IMR-90 (cell line): ENCODE results near the gene TDRD5. TPM values are rescaled to one million over a fixed set of nuclear protein-coding genes. Genes with fewer than 3 reads are reported as not detected.

Experiments
- ATAC-seq: fragments of 200-7000 bp; cut with Tn5 transposase; 2 replicates; pipeline ENCODE4 v1.9.1; 2020; ENCODE audit warnings: low read depth, mild to moderate bottlenecking, moderate library complexity
- BruUV-seq: library from RNA; stranded (reverse); fragments of 400-500 nt; replicated peaks from 2 replicates; lab custom pipeline; 2021; lab: Mats Ljungman, UMichigan
- CTCF ChIA-PET: fragments of 300-600 bp; formaldehyde crosslinking; extraction: SDS; loops from one replicate; lab custom pipeline; 2021; ENCODE audit warnings: antibody characterized with exemption; lab: Yijun Ruan, JAX
- POLR2A ChIA-PET: fragments of 300-600 bp; sonication (Branson Sonifier 250); formaldehyde crosslinking; loops from one replicate; lab custom pipeline; 2022; ENCODE audit warnings: antibody characterized with exemption; ENCODE audit not compliant: unreplicated experiment; lab: Charles Lee
- DNase-seq: peaks from one replicate; pipeline ENCODE4 v3.0.0; 2013
- H2AFZ ChIP-seq: replicated peaks from 2 replicates; pipeline ENCODE3; 2013; ENCODE audit warnings: low read length, mild to moderate bottlenecking; ENCODE audit not compliant: poor library complexity
- H2AK5ac ChIP-seq: 2 replicates; pipeline ENCODE4 v1.6.1; 2013; ENCODE audit warnings: low read depth, low read length, inconsistent platforms
- H2AK9ac ChIP-seq: replicated peaks from 2 replicates; pipeline ENCODE3; 2013; ENCODE audit warnings: mild to moderate bottlenecking, low read depth, low read length, moderate library complexity; ENCODE audit not compliant: poor library complexity
- H2BK120ac ChIP-seq: 2 replicates; pipeline ENCODE4 v1.6.1; 2013; ENCODE audit warnings: low read depth, low read length, inconsistent platforms
- H2BK15ac ChIP-seq: 3 replicates; pipeline ENCODE4 v1.6.1; 2013; ENCODE audit warnings: low read depth, low read length, inconsistent platforms
- H2BK20ac ChIP-seq: 2 replicates; pipeline ENCODE4 v1.6.1; 2013; ENCODE audit warnings: low read depth, mild to moderate bottlenecking, inconsistent platforms, low read length, moderate library complexity
- H2BK5ac ChIP-seq: 2 replicates; pipeline ENCODE4 v1.6.1; 2013; ENCODE audit warnings: mild to moderate bottlenecking, low read depth, low read length, inconsistent platforms; ENCODE audit not compliant: poor library complexity, severe bottlenecking
- H3K14ac ChIP-seq: replicated peaks from 2 replicates; pipeline ENCODE4 v1.6.1; 2013; ENCODE audit warnings: low read depth, low read length, inconsistent platforms
- H3K18ac ChIP-seq: 2 replicates; pipeline ENCODE4 v1.6.1; 2013; ENCODE audit warnings: low read depth, low read length, control low read depth
- H3K23ac ChIP-seq: 2 replicates; pipeline ENCODE4 v1.6.1; 2013; ENCODE audit warnings: low read depth, low read length, inconsistent platforms
- H3K27ac ChIP-seq: 2 replicates; pipeline ENCODE4 v1.5.1; 2013; ENCODE audit warnings: mild to moderate bottlenecking, control low read depth, low read length; ENCODE audit not compliant: insufficient read depth
- H3K27me3 ChIP-seq: 2 replicates; pipeline ENCODE4 v1.6.1; 2013; ENCODE audit warnings: low read length; ENCODE audit not compliant: control insufficient read depth, insufficient read depth
- H3K36me3 ChIP-seq: 2 replicates; pipeline ENCODE4 v1.6.1; 2013; ENCODE audit warnings: low read length, mixed read lengths; ENCODE audit not compliant: control insufficient read depth, insufficient read depth
- H3K4ac ChIP-seq: 2 replicates; pipeline ENCODE4 v1.6.1; 2013; ENCODE audit warnings: low read depth, low read length, inconsistent platforms
- H3K4me1 ChIP-seq: 2 replicates; pipeline ENCODE4 v1.6.1; 2013; ENCODE audit warnings: low read length, mixed read lengths; ENCODE audit not compliant: control insufficient read depth, insufficient read depth
- H3K4me2 ChIP-seq: 2 replicates; pipeline ENCODE4 v1.6.1; 2013; ENCODE audit warnings: low read depth, mild to moderate bottlenecking, control low read depth, low read length, moderate library complexity
- H3K4me3 ChIP-seq: 2 replicates; pipeline ENCODE4 v1.5.1; 2013; ENCODE audit warnings: low read depth, mild to moderate bottlenecking, control low read depth, low read length, moderate library complexity; ENCODE audit not compliant: insufficient read depth
- H3K56ac ChIP-seq: 2 replicates; pipeline ENCODE4 v1.6.1; 2013; ENCODE audit warnings: low read length, inconsistent platforms; ENCODE audit not compliant: insufficient read depth; ENCODE audit errors: extremely low read depth
- H3K79me1 ChIP-seq, 2 experiments: 2 replicates each; pipeline ENCODE4 v1.6.1; 2013; ENCODE audit warnings: low read length in 2 of 2, inconsistent platforms in 1 of 2, low read depth in 1 of 2
- H3K9ac ChIP-seq: 2 replicates; pipeline ENCODE4 v1.6.1; 2013; ENCODE audit warnings: low read depth, low read length, control low read depth
- H3K9me1 ChIP-seq: 2 replicates; pipeline ENCODE4 v1.6.1; 2013; ENCODE audit warnings: low read length, inconsistent platforms; ENCODE audit not compliant: insufficient read depth
- H3K9me3 ChIP-seq: 2 replicates; pipeline ENCODE4 v1.6.1; 2013; ENCODE audit warnings: low read length; ENCODE audit not compliant: control insufficient read depth, insufficient read depth
- H4K20me1 ChIP-seq: 2 replicates; pipeline ENCODE4 v1.6.1; 2013; ENCODE audit warnings: low read length, inconsistent platforms; ENCODE audit not compliant: insufficient read depth
- H4K5ac ChIP-seq: 2 replicates; pipeline ENCODE4 v1.6.1; 2013; ENCODE audit warnings: mild to moderate bottlenecking, low read depth, low read length, control low read depth
- H4K8ac ChIP-seq, 2 experiments: 2 replicates each; pipeline ENCODE4 v1.6.1; 2013; ENCODE audit warnings: low read depth in 2 of 2, low read length in 2 of 2, control low read depth in 1 of 2, inconsistent platforms in 1 of 2
- H4K91ac ChIP-seq: 2 replicates; pipeline ENCODE4 v1.6.1; 2013; ENCODE audit warnings: low read depth, low read length, inconsistent platforms; ENCODE audit not compliant: insufficient read depth
- BHLHE40 ChIP-seq: fragments of 150-350 bp; IDR thresholded peaks from 2 replicates; pipeline ENCODE4 v1.6.1; 2016; ENCODE audit warnings: mild to moderate bottlenecking, low read depth, low read length
- CEBPB ChIP-seq: IDR thresholded peaks from 2 replicates; pipeline ENCODE4 v1.6.1; 2012; ENCODE audit warnings: low read depth, low read length, improper control_type of control experiment
- CHD1 ChIP-seq: IDR thresholded peaks from 2 replicates; pipeline ENCODE4 v1.6.1; 2012; ENCODE audit warnings: low read depth, low read length, improper control_type of control experiment
- CTCF ChIP-seq: conservative IDR thresholded peaks from 2 replicates; pipeline ENCODE4 v1.5.1; 2012; ENCODE audit warnings: mild to moderate bottlenecking, low read depth, low read length, improper control_type of control experiment
- ELK1 ChIP-seq: fragments of 150-350 bp; IDR thresholded peaks from 2 replicates; pipeline ENCODE4 v1.6.1; 2016; ENCODE audit warnings: low read depth, mild to moderate bottlenecking, low read length, moderate library complexity, borderline replicate concordance
- FOS ChIP-seq: fragments of 150-350 bp; IDR thresholded peaks from 2 replicates; pipeline ENCODE4 v1.6.1; 2016; ENCODE audit warnings: low read depth, low read length
- MAFK ChIP-seq: IDR thresholded peaks from 2 replicates; pipeline ENCODE4 v1.6.1; 2012; ENCODE audit warnings: low read depth, low read length, improper control_type of control experiment
- MAZ ChIP-seq: IDR thresholded peaks from 2 replicates; pipeline ENCODE4 v1.6.1; 2012; ENCODE audit warnings: low read depth, mild to moderate bottlenecking, low read length, improper control_type of control experiment, moderate library complexity, borderline replicate concordance
- MXI1 ChIP-seq: IDR thresholded peaks from 2 replicates; pipeline ENCODE4 v1.6.1; 2012; ENCODE audit warnings: low read depth, mild to moderate bottlenecking, low read length, moderate library complexity, borderline replicate concordance
- NFE2L2 ChIP-seq: fragments of 150-350 bp; IDR thresholded peaks from 2 replicates; pipeline ENCODE4 v1.6.1; 2016; ENCODE audit warnings: low read depth, mild to moderate bottlenecking, low read length
- POLR2A ChIP-seq: IDR thresholded peaks from 2 replicates; pipeline ENCODE4 v1.6.1; 2012; ENCODE audit warnings: mild to moderate bottlenecking, low read depth, low read length
- RAD21 ChIP-seq: IDR thresholded peaks from 2 replicates; pipeline ENCODE4 v1.6.1; 2012; ENCODE audit warnings: low read length, improper control_type of control experiment
- RCOR1 ChIP-seq: IDR thresholded peaks from 2 replicates; pipeline ENCODE4 v1.6.1; 2012; ENCODE audit warnings: mild to moderate bottlenecking, low read length, improper control_type of control experiment; ENCODE audit not compliant: insufficient replicate concordance
- RFX5 ChIP-seq: IDR thresholded peaks from 2 replicates; pipeline ENCODE4 v1.8.0; 2012; ENCODE audit warnings: low read depth, mild to moderate bottlenecking, low read length, moderate library complexity
- SMC3 ChIP-seq: fragments of 150-350 bp; IDR thresholded peaks from 2 replicates; pipeline ENCODE4 v1.6.1; 2016; ENCODE audit warnings: low read depth, mild to moderate bottlenecking, antibody characterized with exemption, low read length, moderate library complexity
- USF2 ChIP-seq: fragments of 150-350 bp; IDR thresholded peaks from 2 replicates; pipeline ENCODE4 v1.6.1; 2017; ENCODE audit warnings: mild to moderate bottlenecking, antibody characterized with exemption, low read length, low read depth
- dilution Hi-C: fragments of 300-500 bp; cut with HindIII; formaldehyde crosslinking; loops from one replicate; pipeline ENCODE4 v1.14.3; 2018; ENCODE audit warnings: low sequenced_read_pairs; ENCODE audit not compliant: unreplicated experiment
- in situ Hi-C: fragments of 300-500 bp; cut with MboI; formaldehyde crosslinking; loops from 3 replicates; pipeline ENCODE4 v1.14.3; 2019; ENCODE audit warnings: low sequenced_read_pairs, inconsistent platforms, mixed read lengths
- intact Hi-C: fragments of 100-400 bp; cut with micrococcal nuclease; formaldehyde crosslinking; loops from 2 replicates; pipeline ENCODE4 v1.10.0; 2022
- polyA plus RNA-seq, 3 experiments: library from polyadenylated mRNA; depleted of rRNA; stranded (reverse); fragments of >200 nt; gene quantifications; 2 replicates each; pipeline ENCODE4 v1.2.3, GENCODE V29; 2012; ENCODE audit warnings: low replicate concordance in 1 of 3
- total RNA-seq: library from RNA; depleted of rRNA; stranded (reverse); fragments of >200 nt; gene quantifications from 2 replicates; pipeline ENCODE4 v1.2.3, GENCODE V29; 2012

TDRD5 gene
- total and polyA plus RNA-seq, 2 of the 4 experiments (the other 2 are of a cell fraction) = not detected

GRCh38 chr1:179719272-179719671 is 127.6 kb downstream of the TDRD5 start:
- in situ Hi-C loops (loop anchor here (25.0 kb wide), 1 partner anchor 443 kb away; the partner anchor contains the start of gene QSOX1), intact Hi-C loops (no loop called here), dilution Hi-C loops (no loop called here)
- ChIA-PET CTCF (interaction anchor here (1.1 to 1.3 kb wide), 4 partner anchors 9 to 95 kb away, joined by 3 to 4 read pairs (median 3); no protein-coding TSS in a partner anchor), POLR2A (no interaction called here)
- H2BK15ac ChIP-seq = no peak overlapping the region
- no TSS peak for BruUV-seq
- no peak for ATAC-seq
- H3K4ac ChIP-seq = no peak overlapping the region
- no peak overlapping the region for H2AK9ac ChIP-seq
- no peaks in the 10 kb centered on the region for H3K36me3 ChIP-seq
- no peak overlapping the region for H4K5ac ChIP-seq
- H3K9ac ChIP-seq = no peak overlapping the region
- no peak overlapping the region for H4K8ac ChIP-seq
- no peaks in the 10 kb centered on the region for H3K9me1 ChIP-seq
- H4K20me1 ChIP-seq = no peaks in the 10 kb centered on the region
- no peaks in the 10 kb centered on the region for H3K4me1 ChIP-seq
- H2AK5ac ChIP-seq = no peak overlapping the region
- no peaks in the 10 kb centered on the region for H3K27me3 ChIP-seq
- no peak overlapping the region for H3K56ac ChIP-seq
- TF ChIP-seq ELK1 (no peak), RFX5 (no peak), MAZ (no peak), FOS (no peak), RAD21 (no peak), MXI1 (no peak), RCOR1 (no peak), CTCF (no peak), USF2 (no peak), NFE2L2 (no peak), CHD1 (no peak), POLR2A (no peak), BHLHE40 (no peak), CEBPB (no peak), MAFK (no peak), SMC3 (no peak)
- no peak overlapping the region for H3K27ac ChIP-seq
- H4K91ac ChIP-seq = no peak overlapping the region
- H3K18ac ChIP-seq = no peak overlapping the region
- no peak overlapping the region for H2AFZ ChIP-seq
- H3K4me2 ChIP-seq = no peak overlapping the region
- H3K4me3 ChIP-seq = no peak overlapping the region
- no peak overlapping the region for H2BK20ac ChIP-seq
- no peak overlapping the region for H2BK5ac ChIP-seq
- DNase-seq = no peak
- H3K9me3 ChIP-seq = peaks cover 4% of the 10 kb centered on the region
- no peaks in the 10 kb centered on the region for H3K79me1 ChIP-seq
- no peak overlapping the region for H3K14ac ChIP-seq
- no peak overlapping the region for H2BK120ac ChIP-seq
- no peak overlapping the region for H3K23ac ChIP-seq
